MV-4-11 (cell line): ENCODE results near the gene SENP3.
"Not testable (repeated sequence)": the region's sequence is repeated elsewhere in the genome, so short reads cannot be mapped to it uniquely, and the experiment has no call there.

ENCODE experiments used
- DNase-seq: peaks from one replicate; lab custom pipeline; 2025; lab: John Stamatoyannopoulos, UW

Gene SENP3

GRCh38 chr17:7597561-7597960 lies 35.8 kb downstream of the SENP3 start:
- DNase-seq: not testable (repeated sequence)

GRCh38 chr17:7606280-7606679 lies 44.6 kb downstream of the SENP3 start:
- DNase-seq: no peak

DNA sequence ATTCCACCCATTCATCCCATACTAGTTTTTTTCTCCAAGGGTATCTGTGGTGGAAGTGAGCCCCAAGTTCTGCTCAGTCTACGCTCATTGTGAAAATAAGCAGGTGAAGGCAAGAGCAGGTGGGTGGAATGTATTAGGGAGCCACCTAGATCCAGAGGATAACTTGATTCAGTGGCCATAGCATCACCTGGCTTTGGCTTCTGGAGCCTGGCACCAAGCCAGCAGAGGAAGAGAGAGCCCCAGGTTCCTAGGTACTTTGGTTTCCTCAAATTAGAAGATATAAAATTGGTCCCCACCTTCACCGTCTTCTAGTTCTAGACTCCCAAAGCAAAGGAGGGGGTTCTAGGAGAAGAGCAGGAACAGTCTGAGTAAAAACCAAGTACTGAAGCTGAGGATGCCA lies 48.9 kb downstream of the SENP3 start:
- no peak for DNase-seq

DNA sequence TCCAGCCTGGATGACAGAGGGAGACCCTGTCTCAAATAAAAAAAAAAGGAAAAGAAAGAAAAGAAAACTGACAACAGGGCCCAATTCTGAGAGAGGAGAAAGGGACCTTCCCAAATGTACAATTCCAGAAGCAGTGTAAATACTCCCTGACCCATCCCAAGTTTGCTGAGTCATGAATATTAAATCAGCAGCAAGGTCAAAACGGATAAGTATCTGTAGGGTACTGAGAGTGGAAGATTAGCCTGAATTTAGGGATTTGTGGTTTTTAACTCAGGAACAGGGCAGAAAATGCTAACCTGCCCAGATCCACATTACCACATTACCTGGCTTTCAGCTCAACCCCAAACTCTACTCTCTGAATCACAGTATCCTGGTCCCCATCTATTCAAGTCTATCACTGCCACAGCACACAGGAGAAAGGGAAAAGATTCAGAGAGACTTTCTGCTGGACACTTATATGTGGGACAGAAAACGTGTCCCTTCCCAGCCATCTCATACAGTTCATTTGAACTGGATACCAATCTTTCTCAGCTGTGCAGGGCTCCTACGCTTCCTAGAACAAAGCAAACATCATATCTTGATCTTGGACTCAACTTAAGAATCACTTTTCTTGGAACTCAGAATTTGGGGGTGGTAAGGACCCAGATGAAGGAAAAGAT lies 50.0 kb downstream of the SENP3 start:
- no peak for DNase-seq

- no peak for DNase-seq
These were observed 50.5 kb downstream of the SENP3 start for GRCh38 chr17:7612294-7612640.

GRCh38 chr17:7613769-7614424 lies 52.2 kb downstream of the SENP3 start:
- no peak for DNase-seq

DNA sequence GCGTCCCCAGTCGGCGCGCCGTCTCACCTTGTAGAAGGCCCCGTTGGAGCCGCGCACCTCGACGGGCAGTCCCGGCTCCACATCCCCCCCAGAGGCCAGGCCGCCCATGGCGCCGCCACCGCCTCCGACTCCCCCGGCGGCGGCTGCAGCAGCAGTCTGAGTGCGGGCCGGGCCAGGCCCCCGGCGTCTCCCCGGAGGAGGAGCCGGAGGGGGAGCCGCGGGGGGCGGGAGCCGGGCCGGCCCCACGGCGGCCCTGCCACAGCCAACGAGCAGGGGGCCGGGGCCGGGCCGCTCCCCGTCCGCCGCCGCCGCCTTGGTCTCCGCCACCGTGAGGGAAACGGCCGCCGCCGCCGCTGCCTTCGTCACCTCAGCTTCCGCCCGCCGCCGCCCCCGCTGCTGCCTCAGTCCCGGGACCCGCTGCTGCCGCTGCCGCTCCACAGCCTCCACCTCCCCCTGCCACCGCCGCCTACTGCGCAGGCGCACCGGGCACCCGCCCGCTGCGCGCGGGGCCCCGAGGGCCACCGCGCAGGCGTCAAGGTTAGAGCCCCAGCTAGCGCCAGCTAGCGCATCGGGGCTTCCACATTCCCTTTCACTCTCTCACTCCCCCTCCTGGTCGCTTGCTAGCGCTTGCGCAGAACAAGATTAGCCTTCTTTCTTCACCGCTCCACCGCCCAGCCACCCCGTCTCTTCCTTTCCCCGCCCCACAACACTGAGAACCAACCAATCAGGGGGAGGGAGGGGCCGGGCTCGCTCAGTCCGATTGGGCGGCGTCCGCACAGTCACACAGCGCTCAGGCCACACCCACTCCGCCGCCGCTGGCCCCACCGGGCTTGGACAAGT lies 52.9 kb downstream of the SENP3 start, which contains the start of gene FXR2:
Gene FXR2 (minus strand): TSS at position 473 of the 840 bp plus-strand sequence. CDS start 365 bp downstream, at position 108.
- DNase-seq: peak; percentile 99

- no peak for DNase-seq
These were observed 53.6 kb downstream of the SENP3 start for GRCh38 chr17:7615265-7615747.

DNA sequence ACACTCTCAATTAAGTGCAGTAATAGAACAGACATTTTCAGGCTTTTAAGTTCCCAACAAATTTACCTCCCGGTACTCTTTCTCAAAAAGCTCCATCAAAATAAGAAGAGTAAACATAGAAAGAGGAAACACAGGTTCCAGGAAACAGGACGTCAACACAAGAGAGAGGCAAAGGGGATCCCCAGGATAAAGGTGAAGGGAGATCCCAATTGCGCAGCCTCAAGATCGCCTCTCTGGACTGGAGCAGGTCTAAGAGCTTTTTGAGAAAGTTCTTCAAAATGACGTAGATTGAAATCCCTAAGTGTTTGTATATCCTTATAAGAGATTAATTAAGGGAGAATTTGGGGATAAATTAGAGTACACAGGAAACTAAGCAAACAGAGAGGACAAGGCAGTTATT lies 56.9 kb downstream of the SENP3 start:
- no peak for DNase-seq

- no peak for DNase-seq
These were observed 59.1 kb downstream of the SENP3 start for GRCh38 chr17:7620835-7621234.
